ENCODE results near the gene HSPA1A.

GRCh38 chr6:31811645-31812044, 3.7 kb upstream of the HSPA1A start:
- TF ChIP-seq CTCF (IDR thresholded peaks at IDR 0.05) (no peak), POLR2A (IDR thresholded peaks at IDR 0.05) (no peak)

All from esophagus squamous epithelium (tissue), 4 donors.